Esophagus squamous epithelium (tissue), 5 donors: ENCODE measurements around the gene MYBPC2. TPM values are rescaled to one million over a fixed set of nuclear protein-coding genes. Genes with fewer than 3 reads are reported as not detected.

Source experiments
- DNase-seq: peaks from one replicate; lab custom pipeline; 2025; lab: John Stamatoyannopoulos, UW
- H3K27ac ChIP-seq, 4 donors: fragments of 200-600 bp; sonication (generic); one replicate each; pipeline ENCODE4 v1.5.1; 2016 to 2019; ENCODE audit warnings: mild to moderate bottlenecking in 1 of 4
- H3K27me3 ChIP-seq, 4 donors: fragments of 200-600 bp; sonication (generic); 1 replicate in 3 of 4; 2 replicates in 1 of 4; pipeline versions ENCODE4 v1.5.1 to v1.6.0; 2017 to 2021; ENCODE audit warnings: antibody characterized with exemption in 1 of 4
- H3K36me3 ChIP-seq, 3 donors: fragments of 200-600 bp; sonication (generic); one replicate each; pipeline ENCODE4 v1.5.1; 2016 to 2019
- H3K4me1 ChIP-seq, 3 donors: fragments of 200-600 bp; sonication (generic); one replicate each; pipeline ENCODE4 v1.5.1; 2017 to 2019
- H3K4me3 ChIP-seq, 4 donors: fragments of 200-600 bp; sonication (generic); 1 replicate in 3 of 4; 2 replicates in 1 of 4; pipeline ENCODE4 v1.5.1; 2016 to 2019; ENCODE audit warnings: mild to moderate bottlenecking in 2 of 4, moderate library complexity in 1 of 4
- H3K9me3 ChIP-seq, 3 donors: fragments of 200-600 bp; sonication (generic); one replicate each; pipeline ENCODE4 v1.5.1; 2016 to 2019
- POLR2A ChIP-seq, 4 donors: fragments of 450-650 bp; IDR thresholded peaks; one replicate each; pipeline ENCODE4 v1.6.1; 2017; ENCODE audit warnings: antibody characterized with exemption in 4 of 4, mild to moderate bottlenecking in 4 of 4, moderate library complexity in 3 of 4
- WGBS, 2 donors: methylation state at CpG; one replicate each; pipeline ENCODE4 v1.1.5; 2018; 5-methylcytosine and 5-hydroxymethylcytosine counted together
- intact Hi-C: fragments of 100-400 bp; cut with DNase I; formaldehyde crosslinking; loops from one replicate; pipeline ENCODE4 v1.15.0; 2022
- total RNA-seq, 4 donors: library from RNA; depleted of rRNA; stranded (reverse); fragments of >200 nt; gene quantifications; one replicate each; pipeline ENCODE4 v1.1.0, GENCODE V29; 2016
- TF ChIP-seq, protein P1 (sequence below), 6 experiments: fragments of 450-650 bp in 4 of 6; fragments of 200-600 bp in 2 of 6; sonication (generic) in 2 of 6; IDR thresholded peaks; one replicate each; pipeline ENCODE4 v1.5.1; 2016 to 2019; ENCODE audit warnings: antibody characterized with exemption in 6 of 6, mild to moderate bottlenecking in 4 of 6, moderate library complexity in 4 of 6
- donor health status: DM: yes; HTN: yes; CAD: no.

The MYBPC2 gene
- total RNA-seq, 4 donors from 2014 or later, result 0.19 TPM; not detected in 3

DNA sequence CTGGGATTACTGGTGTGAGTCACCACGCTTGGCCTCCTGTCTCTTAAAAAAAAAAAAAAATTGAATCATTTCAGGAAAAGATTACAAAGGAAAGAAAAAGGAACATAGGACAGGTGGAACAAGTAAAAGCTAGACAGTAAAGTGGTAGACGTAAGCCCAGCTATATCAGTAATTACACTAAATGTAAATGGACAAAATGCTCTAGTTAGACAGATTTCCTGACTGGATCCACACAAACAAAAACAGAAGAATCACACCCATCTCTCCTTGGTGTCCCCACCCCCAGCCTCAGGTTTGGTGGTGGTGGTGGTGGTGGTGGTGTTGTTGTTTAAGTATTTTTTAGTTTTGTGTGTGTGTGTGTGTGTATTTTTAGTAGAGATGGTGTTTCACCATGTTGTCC lies 20.3 kb upstream of the MYBPC2 start:
- Histone ChIP-seq H3K4me3 (no peak overlapping the region), H3K4me1 (peaks cover 0 to 7% (median 0%) of the 10 kb centered on the region in 3 donors), H3K27ac (no peak overlapping the region), H3K9me3 (no peaks in the 10 kb centered on the region), H3K27me3 (peaks cover 0 to 12% (median 0%) of the 10 kb centered on the region in 4 donors), H3K36me3 (peaks cover 0 to 33% (median 2%) of the 10 kb centered on the region in 3 donors)
- no peak for TF ChIP-seq POLR2A (IDR thresholded peaks at IDR 0.05)
- TF ChIP-seq, protein P1, sequence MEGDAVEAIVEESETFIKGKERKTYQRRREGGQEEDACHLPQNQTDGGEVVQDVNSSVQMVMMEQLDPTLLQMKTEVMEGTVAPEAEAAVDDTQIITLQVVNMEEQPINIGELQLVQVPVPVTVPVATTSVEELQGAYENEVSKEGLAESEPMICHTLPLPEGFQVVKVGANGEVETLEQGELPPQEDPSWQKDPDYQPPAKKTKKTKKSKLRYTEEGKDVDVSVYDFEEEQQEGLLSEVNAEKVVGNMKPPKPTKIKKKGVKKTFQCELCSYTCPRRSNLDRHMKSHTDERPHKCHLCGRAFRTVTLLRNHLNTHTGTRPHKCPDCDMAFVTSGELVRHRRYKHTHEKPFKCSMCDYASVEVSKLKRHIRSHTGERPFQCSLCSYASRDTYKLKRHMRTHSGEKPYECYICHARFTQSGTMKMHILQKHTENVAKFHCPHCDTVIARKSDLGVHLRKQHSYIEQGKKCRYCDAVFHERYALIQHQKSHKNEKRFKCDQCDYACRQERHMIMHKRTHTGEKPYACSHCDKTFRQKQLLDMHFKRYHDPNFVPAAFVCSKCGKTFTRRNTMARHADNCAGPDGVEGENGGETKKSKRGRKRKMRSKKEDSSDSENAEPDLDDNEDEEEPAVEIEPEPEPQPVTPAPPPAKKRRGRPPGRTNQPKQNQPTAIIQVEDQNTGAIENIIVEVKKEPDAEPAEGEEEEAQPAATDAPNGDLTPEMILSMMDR (IDR thresholded peaks at IDR 0.05), result no peak
- 89 to 94% methylated on average over 2 of the region's 2 CpGs for WGBS, 2 donors
- intact Hi-C loops, result no loop called here
- DNase-seq, result no peak

DNA sequence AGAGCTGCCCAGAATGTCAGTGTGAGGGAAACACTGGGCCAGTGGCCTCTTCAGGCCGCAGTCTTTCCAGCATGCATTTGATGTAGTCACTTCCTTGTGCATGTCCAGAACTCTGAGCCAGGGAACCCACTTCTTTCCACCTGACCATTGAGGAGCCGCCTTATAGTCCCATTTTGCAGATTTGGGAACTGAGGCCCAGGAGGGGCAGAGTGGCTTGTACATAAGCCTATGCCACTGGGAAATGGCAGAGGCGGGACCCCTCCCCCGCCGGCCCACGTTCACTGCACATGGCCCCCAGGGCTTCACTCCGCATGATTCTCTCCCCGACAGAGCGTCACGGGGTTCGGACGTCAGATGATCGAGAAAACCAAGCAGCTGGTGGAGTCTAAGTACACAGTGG lies 19.6 kb upstream of the MYBPC2 start:
- Histone ChIP-seq H3K4me1 (peaks cover 0 to 8% (median 0%) of the 10 kb centered on the region in 3 donors), H3K36me3 (peaks cover 0 to 26% (median 2%) of the 10 kb centered on the region in 3 donors), H3K9me3 (no peaks in the 10 kb centered on the region), H3K27me3 (peaks cover 0 to 19% (median 1%) of the 10 kb centered on the region in 4 donors), H3K27ac (no peak overlapping the region), H3K4me3 (no peak overlapping the region)
- 93% methylated on average over 4 to 5 of the region's 13 CpGs for whole genome bisulfite sequencing, 2 donors
- intact Hi-C loops, result no loop called here
- TF ChIP-seq POLR2A (IDR thresholded peaks at IDR 0.05), result no peak
- TF ChIP-seq, protein P1 (IDR thresholded peaks at IDR 0.05), result no peak
- no peak for DNase-seq

DNA sequence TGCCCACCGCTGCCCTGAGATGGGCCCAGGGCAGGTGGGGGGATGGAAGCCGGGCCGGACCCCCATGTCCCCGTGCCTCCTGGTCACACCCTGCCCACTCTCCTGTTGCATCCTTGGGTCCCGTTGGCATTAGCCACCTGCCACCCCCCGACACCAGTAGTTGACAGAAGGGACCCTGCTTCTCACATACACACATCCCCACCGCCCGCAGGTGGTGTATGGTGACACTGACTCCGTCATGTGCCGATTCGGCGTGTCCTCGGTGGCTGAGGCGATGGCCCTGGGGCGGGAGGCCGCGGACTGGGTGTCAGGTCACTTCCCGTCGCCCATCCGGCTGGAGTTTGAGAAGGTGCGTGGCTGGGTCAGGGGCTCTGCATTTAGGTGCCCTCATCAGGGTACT lies 19.2 kb upstream of the MYBPC2 start:
- no peak for DNase-seq
- intact Hi-C loops, result no loop called here
- H3K36me3 ChIP-seq, result peaks cover 0 to 22% (median 2%) of the 10 kb centered on the region in 3 donors
- WGBS, 2 donors, result 90 to 95% methylated on average over 4 of the region's 21 CpGs
- H3K27me3 ChIP-seq, result peaks cover 0 to 23% (median 4%) of the 10 kb centered on the region in 4 donors
- H3K4me1 ChIP-seq, result peaks cover 0 to 12% (median 0%) of the 10 kb centered on the region in 3 donors
- TF ChIP-seq, protein P1 (IDR thresholded peaks at IDR 0.05), result no peak
- TF ChIP-seq POLR2A (IDR thresholded peaks at IDR 0.05), result no peak
- H3K4me3 ChIP-seq, result no peak overlapping the region
- H3K27ac ChIP-seq, result no peak overlapping the region
- no peaks in the 10 kb centered on the region for H3K9me3 ChIP-seq

DNA sequence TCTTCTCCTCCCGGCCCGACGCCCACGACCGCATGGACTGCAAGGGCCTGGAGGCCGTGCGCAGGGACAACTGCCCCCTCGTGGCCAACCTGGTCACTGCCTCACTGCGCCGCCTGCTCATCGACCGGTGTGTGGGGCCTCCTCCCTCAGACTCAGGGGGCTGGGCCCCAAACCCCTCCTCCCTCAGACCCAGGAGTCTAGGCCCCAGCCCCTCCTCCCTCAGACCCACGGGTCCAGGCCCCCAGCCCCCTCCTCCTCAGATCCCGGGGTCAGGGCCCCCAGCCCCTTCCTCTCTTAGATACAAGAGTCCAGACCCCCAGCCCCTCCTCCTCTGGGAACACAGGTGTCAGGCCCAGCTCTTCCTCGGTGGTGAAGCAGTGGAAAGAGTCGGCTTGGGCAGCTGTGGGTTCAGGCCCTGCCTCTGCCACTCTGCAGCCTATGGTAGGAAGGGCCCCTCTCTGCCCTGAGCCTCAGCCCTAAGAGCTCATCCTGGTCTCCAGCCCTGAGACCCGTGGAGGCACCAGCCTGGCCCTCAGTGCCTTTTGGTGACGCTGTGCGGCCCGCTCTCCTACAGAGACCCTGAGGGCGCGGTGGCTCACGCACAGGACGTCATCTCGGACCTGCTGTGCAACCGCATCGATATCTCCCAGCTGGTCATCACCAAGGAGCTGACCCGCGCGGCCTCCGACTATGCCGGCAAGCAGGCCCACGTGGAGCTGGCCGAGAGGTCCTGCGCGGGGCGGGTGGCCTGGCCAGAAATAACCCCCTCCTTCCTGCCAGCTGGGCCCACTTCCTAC lies 17.6 kb upstream of the MYBPC2 start:
- intact Hi-C loops, result no loop called here
- Histone ChIP-seq H3K4me1 (peaks cover 0 to 19% (median 0%) of the 10 kb centered on the region in 3 donors), H3K9me3 (no peaks in the 10 kb centered on the region), H3K27ac (peak overlapping the region in 1 of 4 donors; percentile 7), H3K36me3 (peaks cover 0 to 6% (median 0%) of the 10 kb centered on the region in 3 donors), H3K27me3 (peaks cover 0 to 38% (median 10%) of the 10 kb centered on the region in 4 donors), H3K4me3 (peak overlapping the region in 1 of 4 donors; percentile 22)
- 45 to 49% methylated on average over 12 to 15 of the region's 37 CpGs for WGBS, 2 donors
- no peak for DNase-seq
- TF ChIP-seq POLR2A (IDR thresholded peaks at IDR 0.05), result no peak
- TF ChIP-seq, protein P1 (IDR thresholded peaks at IDR 0.05), result peak; percentile 62 to 83 (median 74)

DNA sequence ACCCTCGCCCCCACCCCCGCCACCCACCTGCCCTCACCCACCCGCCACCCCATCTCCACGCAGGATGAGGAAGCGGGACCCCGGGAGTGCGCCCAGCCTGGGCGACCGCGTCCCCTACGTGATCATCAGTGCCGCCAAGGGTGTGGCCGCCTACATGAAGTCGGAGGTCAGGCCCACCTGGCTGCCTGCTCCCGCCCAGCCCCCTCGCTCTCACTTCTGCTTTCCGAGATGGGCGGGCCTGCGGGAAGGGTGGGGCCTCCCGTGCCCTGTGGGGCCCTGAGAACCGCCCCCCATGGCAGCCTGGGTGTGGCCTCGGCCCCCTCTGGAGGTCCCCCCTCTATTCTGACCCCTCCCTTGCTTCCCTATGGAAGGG lies 17.0 kb upstream of the MYBPC2 start:
- peaks cover 0 to 44% (median 10%) of the 10 kb centered on the region in 4 donors for H3K27me3 ChIP-seq
- TF ChIP-seq POLR2A (IDR thresholded peaks at IDR 0.05), result no peak
- TF ChIP-seq, protein P1 (IDR thresholded peaks at IDR 0.05), result no peak
- DNase-seq, result peak; percentile 51
- H3K36me3 ChIP-seq, result peaks cover 0 to under 1% (median 0%) of the 10 kb centered on the region in 3 donors
- peak overlapping the region in 1 of 4 donors; percentile 22 for H3K4me3 ChIP-seq
- peaks cover 0 to 19% (median 0%) of the 10 kb centered on the region in 3 donors for H3K4me1 ChIP-seq
- intact Hi-C loops, result no loop called here
- peak overlapping the region in 1 of 4 donors; percentile 7 for H3K27ac ChIP-seq
- no peaks in the 10 kb centered on the region for H3K9me3 ChIP-seq
- 100% methylated on average over 1 of the region's 22 CpGs; no CpG with 5 or more reads in 1 of the 2 donors for WGBS, 2 donors
